Fibroblast of skin of abdomen (primary cell): ENCODE results near the gene UBE2I.
A peak's percentile ranks its signal among the peaks of the same experiment; 100 is the strongest.

Experiments used
- DNase-seq: peaks from one replicate; pipeline ENCODE4 v3.0.0-alpha.2; 2013

UBE2I gene

DNA sequence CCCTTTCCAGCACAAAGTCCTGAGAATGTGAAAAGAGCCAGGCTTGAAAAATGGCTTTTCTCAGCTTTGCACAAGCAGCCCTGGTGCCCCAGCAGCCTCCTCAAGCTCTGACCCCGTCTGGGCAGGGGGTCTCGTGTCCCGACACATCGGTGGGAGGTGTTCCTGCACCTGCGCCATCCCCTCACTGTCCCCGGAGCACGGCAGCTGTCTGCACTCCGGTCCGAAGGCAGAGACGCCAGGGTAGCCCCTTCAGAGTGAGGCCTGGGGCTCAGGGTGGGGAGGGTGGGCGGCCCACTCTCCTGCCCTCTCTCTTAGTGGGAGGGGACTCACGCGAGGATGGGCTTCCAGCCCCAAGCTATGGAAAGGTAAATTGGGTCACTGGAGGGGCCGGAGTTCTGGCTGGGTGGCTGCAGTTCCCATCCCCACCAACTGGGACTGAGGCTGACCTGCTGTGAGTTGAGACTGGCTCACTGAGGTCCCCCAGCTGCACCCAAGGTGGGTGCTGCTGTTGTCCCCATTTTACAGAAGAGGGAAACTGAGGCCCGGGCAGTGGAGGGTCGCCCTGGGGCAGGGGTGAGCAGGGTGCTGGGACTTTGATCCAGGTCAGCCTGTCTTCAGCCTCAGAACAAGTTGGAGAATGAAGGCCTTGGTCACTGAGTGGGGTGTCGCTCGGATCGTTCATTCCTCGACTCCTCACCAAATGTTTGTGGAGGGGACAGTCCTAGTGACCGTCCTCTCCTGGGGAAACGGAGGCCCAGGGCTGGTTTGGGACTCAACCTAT lies 21.7 kb downstream of the UBE2I start:
- no peak for DNase-seq

DNA sequence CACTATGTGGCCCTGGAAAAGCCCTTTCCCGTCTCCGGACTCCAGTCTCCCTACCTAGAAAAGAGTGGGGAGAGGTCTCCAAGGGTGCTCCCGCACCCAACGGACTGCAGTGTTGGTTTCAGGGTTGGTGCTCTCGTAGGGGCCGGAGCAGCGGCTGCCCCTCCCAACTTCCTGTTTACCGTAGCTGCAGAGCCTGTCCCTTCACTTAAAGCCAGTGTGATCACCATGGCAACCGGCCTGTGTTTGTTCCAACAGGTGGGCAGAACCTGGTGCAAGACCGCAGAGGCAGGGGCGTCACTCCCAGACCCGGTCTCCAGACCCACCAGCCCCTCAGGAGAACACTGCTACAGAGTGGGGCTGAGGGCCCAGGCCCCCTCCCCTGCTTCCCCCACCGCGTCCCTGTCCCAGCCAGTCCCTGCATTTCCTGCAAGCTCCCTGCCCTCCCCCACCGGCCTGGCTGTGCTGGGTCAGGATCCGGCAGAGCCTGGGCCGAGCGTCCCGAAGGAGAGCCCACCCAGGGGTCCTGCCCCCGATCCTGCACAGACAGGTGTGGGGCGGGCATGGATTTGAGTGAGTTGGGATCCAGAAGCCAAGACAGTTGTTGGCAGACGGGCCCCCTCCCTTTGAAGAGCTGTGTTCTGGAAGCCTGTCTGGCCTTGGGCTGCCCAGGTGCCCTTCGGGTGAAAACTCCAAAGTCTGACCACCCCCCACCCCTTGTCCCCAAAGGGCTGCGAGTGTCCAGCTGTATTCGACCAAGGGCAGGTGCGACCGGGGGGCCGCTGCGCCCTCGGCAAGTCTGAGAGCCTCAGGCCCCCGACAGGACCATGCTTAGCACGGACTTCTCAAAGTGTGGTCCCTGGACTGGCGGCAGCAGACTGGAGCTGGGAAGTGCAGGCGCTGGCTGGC lies 22.5 kb downstream of the UBE2I start:
- DNase-seq: no peak

DNA sequence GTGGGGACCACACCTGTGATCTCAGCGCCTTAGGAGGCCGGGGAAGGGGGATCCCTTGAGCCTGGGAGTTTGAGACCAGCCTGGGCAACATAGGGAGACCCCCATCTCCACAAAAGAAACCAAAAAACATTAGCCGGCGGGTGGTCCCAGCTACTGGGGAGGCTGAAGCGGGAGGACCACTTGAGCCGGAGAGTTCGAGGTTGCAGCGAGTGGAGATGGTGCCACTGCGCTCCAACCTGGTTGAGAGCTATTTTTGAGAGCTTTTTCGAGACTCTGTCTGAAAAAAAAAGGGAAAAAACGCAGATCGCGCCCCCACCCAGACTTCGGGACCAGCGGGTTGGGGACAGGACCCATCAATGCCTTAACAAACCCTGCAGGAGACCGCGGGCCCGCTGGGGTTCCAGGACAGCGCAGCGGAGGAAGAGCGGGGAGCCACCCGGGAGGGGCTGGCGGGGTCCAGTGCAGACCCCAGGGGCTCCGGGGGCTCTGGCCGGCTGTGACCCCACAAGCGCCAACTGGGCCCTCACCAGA lies 23.2 kb downstream of the UBE2I start:
- no peak for DNase-seq

DNA sequence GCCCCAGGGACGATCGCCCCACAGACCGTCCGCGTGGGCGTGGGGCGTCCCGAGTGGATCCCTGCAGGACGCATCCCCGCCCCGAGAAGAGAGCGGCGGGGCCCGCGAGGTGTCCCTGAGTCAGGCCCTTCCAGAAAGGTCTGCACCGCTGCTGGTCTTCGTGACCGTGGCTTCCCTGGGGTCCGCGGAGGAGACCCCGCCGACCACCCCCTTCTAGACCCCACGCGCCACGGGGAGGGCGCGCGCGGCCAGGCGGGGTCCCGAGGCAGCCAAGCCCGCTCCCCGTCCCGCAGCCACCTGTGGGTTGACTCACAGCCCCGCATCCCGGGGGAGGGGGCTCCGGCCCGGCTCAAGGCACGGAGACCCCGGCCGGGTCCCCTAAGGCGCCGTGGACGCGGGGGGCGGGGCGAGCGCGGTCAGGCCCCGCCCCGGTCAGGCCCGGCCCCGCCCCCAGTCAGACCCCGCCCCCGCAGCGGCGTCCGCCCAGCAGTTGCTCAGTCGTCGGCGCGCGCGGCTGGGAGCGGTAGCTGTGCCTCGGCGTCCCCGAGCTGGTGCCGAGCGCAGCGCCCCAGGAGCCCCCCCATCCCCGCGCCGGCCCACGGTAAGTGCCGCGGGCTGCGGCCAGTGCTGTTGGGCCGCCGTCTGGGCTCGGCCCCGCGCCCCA lies 23.8 kb downstream of the UBE2I start, which contains the start of gene BAIAP3:
Gene BAIAP3 (plus strand): TSS at position 497 of the 664 bp plus-strand sequence. CDS start 4,905 bp downstream, outside the sequence.
- no peak for DNase-seq

DNA sequence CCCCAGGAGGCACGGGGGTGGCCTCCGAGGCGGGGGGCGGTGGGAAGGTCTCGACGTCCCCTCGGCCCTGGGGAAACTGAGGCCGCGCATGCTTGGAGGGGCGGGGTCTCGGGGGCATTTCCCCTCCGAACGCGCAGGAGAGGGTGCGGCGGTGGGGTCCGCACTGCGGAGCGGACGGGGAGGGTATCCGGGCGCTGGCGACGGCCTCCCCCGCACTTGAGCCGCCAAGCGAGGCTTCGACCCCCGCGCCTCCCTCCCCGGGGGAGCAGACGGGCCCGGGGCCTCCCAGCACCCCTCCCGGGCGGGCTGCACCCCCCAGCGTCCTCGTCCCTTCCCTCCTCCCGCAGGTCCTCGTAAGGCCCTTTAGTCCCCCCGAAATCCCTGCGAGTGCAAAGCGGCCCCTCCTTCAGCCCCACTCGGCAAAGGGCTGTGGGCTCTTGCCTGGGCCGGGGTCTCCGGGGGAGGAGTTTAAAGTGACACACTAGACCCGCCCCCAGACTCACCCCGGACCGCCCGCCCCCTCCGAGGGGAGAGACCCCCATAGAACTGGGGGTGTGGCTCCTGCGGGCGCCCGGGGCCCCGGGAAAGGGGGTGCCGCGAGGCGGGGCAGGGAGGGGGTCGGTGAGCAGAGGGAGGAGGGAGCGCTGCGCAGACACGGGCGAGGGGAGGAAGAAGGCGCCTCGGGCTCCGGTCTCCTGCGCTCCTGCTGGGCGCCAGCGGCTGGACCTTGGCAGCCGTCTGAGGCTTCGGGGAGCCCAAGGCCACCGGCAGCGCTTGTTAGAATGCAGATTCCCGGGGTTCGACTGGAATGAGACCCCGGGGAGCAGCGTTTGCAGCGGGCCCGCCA lies 24.6 kb downstream of the UBE2I start:
- no peak for DNase-seq

DNA sequence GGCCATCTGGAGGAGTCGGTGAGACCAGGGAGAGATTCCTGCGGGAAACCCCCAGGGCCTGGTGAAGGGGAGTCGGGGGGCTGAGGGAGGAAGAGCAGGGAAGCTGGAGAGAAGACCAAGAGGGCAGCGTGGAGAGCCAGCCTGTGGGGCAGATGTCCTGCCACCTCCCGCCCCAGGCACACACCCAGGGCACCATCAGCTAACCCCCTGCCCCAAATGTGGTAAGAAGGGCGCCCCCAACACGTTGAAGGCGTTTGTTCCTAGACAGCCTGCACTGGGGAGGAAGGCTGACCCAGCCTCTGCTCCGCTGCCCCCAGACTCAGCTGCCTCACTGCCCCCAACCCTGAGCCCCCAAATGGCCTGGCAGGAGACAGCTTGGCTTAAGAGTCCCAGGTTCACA lies 25.3 kb downstream of the UBE2I start:
- DNase-seq: no peak

DNA sequence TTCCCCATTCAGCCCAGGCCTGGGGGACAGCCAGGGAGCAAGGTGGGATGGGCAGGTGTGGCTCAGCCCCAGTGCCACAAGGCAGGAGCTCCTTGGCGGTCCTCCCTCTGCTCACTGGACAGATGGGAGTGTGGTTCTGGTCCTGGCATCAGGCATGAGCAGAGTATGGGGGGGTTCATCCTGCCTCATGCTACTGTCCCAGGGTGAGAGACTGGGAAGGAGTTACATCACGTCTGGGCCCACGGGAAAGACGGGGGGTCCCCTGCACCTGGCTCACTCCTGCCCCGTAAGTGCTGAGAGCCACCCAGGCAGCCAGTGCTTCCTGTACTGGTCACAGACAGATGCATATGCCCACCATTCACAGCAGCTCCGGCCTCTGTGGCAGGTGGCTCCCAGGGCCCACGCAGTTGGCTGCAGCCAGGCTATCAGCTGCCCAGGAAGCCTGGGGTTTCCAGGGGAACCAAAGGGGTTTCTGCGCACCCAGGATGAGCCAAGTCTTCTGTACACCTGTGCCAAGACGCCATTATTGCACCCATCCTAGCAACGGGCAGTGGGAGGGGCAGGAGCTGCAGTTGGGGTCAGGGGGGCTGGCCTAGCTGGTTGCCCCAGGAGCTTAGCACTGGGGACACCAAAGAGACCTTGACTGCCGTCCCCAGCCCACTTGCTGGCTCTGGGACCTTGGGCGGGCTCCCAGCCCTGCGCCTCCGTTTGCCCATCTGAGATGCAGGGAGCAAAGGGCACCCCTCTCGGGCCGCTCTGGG lies 26.0 kb downstream of the UBE2I start:
- DNase-seq: no peak

DNA sequence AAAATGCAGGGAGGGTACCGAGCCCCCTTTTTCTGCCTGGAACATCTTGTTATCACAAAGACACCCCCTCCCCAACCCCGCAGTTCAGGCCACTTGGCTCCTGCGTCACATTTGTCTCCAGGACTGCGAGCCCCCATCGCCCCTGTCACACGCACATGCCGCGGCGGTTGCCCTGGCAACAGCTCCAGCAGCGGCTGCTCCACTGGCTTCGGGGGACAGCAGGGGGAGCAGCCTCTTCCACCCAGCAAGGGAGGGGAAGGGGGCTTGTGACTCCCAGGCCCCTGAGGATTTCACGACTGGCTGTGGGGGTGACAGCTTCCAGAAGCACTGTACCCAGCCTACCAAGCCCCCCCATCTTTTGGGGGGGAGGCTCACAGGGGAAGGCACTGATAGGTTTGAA lies 26.6 kb downstream of the UBE2I start:
- DNase-seq: no peak

DNA sequence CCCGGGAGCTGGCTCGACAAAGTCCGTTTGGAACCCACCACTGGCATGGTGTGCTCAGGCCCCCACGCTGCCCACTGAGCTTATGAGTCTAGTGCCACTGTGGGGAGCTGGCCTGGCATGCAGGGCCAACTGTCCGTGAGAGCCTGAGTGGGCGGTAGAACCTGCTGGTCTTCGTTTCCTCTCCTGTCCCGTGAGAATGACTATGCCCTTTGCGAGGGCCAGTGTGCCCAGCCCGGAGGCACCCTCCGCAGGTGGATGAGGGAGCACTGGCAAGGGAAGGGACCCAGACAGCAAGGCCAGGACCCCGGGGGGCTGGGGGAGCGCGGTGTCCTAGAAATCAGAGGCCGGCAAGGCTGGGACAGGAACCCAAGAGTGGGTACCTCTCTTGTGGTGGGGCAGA lies 27.2 kb downstream of the UBE2I start:
- DNase-seq: no peak

DNA sequence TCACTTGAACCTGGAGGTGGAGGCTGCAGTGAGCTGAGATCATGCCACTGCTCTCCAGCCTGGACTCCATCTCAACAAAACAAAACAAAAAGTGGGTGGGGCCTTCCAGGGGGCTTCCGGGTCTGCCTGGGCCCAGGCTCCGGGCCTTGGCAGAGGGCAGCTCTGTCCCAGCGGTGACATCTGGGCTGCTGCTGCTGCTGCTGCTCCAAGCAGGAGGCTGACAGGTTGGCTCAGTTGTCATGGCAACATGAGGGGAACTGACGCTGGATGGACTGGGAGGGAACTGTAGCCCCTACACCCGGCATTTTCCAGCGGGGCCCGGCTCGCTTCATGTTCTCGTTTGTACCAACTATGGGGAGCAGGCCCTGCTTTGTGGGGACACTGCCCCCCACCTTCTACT lies 28.1 kb downstream of the UBE2I start:
- DNase-seq: no peak

DNA sequence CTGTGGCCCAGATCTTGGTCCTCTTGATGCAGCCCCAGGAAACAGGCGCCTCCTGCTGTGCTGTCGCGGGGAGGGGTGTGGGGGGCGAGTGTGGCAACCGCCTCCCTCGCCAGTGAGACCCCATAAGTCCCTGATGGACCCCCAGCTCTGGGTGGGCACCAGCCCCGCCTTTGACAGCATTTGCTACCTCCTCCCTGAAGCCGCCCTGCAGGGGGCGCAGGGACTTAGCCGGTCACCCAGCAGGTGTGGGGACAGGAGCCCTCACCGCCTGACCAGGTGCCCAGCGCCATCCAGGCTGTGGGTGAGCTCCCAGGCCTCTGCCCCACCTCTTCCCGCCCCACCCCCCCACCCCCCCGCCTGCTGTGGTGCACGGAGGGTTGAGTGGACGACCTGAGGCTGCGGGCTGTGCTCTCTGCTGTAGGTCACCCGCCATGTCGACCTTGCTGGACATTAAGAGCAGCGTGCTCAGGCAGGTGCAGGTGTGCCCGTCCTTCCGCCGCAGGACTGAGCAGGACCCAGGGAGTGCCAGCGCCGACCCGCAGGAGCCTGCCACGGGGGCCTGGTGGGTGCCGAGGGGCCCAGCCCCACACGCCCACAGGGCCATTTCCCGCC lies 28.8 kb downstream of the UBE2I start:
- DNase-seq: no peak

DNA sequence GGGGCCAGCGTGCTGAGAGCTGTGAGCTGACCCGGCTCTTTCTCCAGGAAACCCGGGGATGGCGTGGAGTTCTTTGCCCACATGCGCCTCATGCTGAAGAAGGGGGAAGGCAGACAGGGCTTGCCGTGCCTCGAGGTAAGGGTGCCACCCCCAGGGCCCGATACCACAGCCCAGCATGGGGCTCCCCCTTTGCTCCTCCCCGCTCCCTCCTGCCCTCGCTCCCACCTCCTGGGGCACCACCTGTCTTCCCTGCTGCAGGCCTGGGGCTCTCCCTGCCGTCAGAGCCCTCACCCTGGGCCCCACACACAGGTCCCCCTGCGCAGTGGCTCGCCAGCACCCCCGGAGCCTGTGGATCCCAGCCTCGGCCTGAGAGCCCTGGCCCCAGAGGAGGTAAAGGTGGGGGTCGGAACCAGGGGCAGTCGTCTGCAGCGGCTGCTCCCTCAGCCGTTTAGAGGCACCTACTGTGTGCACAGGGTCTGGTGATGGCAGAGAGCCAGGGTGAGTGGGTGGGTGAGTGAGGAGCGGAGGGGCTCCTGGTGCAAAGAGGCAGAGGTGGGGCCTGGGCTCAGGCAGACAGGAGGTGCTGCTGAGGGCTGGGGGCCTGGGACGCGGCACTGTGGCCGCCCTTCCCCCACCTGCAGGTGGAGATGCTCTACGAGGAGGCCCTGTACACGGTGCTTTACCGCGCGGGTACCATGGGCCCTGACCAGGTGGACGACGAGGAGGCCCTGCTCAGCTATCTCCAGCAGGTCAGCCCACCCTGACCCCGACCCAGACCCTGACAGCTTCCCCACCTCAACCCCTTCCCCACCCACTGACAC lies 29.6 kb downstream of the UBE2I start:
- no peak for DNase-seq

DNA sequence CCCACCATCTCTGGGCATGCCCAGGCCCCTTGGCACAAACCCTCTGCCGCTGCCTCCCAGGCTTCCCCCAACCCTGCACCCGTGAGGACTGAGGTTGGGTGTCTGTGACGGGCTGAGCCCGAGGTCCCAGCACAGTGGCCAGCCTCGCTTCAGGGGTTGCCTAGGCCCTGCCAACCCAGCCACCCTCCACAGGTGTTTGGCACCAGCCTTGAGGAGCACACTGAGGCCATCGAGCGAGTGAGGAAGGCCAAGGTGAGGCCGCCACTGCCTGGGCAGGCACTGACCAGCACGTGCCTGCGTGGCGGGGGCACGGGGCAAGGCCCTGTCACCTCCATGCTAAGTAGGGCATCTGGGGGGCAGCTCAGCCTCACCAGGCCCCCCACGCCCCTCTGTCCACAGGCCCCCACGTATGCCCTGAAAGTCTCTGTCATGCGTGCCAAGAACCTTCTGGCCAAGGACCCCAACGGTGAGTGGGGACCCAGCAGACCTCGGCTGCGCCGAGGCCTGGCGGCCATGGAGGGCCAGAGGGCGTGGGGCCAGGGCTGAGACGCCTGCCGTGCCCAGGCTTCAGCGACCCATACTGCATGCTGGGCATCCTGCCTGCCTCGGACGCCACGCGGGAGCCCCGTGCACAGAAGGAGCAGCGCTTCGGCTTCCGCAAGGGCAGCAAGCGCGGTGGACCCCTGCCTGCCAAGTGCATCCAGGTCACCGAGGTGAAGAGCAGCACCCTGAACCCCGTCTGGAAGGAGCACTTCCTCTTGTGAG lies 31.5 kb downstream of the UBE2I start:
- no peak for DNase-seq

DNA sequence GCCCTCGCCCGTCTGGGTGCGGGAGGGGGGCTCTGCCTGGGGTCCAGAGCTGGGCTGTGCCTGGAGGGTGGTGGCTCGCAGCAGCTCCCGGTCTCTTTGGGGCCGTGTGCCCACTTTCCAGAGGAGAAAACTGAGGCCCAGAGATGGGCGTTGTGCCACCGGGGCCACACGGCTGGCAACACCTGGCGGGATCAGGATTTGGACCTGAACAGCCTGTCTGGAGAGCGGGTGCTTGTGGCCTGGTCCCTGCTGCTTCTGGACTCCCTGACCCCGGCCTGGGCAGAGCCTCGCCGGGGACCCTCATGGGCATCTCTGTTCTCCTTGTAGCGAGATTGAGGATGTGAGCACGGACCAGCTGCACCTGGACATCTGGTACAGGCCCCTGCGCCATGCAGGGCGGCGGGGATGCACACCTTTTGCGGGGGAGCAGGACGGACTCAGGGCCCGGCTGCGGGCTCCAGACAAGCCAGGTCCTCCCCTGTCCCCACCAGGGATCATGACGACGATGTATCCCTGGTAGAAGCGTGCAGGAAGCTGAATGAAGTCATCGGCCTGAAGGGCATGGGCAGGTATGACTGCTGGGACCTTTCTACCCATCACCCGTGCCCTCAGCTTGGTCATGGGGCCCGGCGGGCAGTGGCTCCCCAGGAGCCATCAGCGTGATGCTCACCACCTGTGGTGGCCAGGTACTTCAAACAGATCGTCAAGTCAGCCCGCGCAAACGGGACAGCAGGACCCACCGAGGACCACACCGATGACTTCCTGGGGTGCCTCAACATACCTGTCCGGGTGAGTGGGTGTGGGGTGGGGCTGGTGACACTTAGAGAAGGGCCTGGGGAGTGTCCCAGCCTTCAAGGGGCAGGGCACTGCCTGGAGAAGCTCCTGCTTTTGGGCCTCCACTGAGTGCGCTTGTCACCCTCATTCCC lies 32.3 kb downstream of the UBE2I start:
- no peak for DNase-seq

DNA sequence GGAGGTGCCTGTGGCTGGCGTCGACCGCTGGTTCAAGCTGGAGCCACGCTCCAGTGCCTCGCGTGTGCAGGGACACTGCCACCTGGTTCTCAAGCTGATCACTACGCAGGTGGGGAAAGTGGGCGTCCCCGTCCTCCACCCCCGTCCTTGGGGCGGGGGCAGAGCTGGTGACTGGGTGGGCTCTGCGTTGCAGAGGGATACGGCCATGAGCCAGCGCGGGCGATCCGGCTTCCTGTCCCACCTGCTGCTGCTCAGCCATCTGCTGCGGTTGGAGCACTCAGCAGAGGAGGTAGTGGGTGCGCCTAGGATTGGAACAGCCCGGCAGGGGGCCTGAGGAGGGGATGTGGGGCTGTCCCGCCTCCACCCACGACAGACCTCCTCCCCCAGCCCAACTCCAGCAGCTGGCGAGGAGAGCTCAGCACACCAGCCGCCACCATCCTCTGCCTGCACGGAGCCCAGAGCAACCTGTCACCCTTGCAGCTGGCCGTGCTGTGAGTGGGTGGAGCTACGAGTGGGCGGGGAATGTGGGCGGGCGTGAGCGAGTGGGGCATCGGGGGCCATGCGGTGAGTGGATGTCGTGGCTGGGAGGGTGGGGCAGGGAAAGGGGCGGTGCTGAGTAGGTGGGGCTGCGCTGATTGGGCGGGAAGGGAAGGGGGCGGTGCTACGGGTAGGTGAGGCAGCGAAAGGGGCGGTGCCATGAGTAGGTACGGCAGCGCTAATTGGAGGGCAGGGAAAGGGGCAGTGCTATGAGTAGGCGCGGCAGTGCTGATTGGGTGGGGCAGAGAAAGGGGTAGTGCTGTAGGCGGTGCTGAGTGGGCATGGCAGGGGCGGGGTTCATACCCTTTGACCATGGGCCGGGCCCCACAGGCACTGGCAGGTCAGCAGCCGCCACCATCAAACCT lies 33.3 kb downstream of the UBE2I start:
- DNase-seq: peak; percentile 44

DNA sequence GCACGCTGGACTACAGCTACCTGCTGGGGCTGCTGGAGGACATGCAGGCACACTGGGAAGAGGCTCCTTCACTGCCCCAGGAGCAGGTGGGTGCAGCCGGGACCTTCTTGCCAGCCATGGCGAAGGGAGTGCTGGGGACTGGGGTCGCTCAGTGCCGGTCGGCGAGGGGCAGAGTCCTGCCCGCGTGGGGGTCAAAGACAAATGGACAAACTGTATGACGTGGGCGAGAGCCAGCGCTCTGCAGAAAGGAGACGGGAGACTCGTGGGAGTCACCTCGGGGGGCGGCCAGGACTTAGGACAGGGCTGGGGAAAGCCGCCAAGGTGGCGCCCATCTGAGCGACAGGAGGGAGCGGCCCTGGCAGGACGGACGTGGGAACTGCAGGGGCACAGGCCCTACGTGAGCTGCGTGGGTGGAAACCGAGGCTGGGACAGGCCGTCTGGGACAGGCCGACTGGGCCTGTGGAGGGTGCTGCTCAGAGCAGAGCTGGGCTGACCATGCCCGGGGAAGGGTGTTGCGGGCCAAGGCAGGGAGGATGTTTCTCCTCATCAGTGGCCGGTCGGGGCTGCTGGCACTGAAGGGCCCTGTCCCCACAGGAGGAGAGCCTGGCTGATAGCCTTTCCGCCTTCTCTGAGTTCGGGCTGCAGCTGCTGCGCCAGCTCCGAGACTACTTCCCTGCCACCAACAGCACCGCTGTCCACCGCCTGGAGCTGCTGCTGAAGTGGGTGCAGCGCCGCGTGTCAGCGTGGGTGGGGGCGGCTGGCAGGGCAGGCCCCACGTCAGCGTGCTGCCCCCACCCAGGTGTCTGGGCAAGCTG lies 34.2 kb downstream of the UBE2I start:
- no peak for DNase-seq
